Skeletal muscle satellite cell (primary cell): Measurements from ENCODE around the gene PDE5A. TPM values are rescaled to one million over a fixed set of nuclear protein-coding genes. Genes with fewer than 3 reads are reported as not detected.

ENCODE experiments used
- H3K27me3 ChIP-seq: 2 replicates; pipeline ENCODE4 v1.7.0; 2013; ENCODE audit warnings: low read length; ENCODE audit not compliant: control insufficient read depth, insufficient read depth
- H3K36me3 ChIP-seq: 2 replicates; pipeline ENCODE4 v1.7.0; 2013; ENCODE audit warnings: mild to moderate bottlenecking, control low read depth, low read length; ENCODE audit not compliant: insufficient read depth
- H3K4me1 ChIP-seq: 2 replicates; pipeline ENCODE4 v1.7.0; 2013; ENCODE audit warnings: low read length; ENCODE audit not compliant: control insufficient read depth, insufficient read depth
- H3K4me2 ChIP-seq: 2 replicates; pipeline ENCODE4 v1.7.0; 2013; ENCODE audit warnings: mild to moderate bottlenecking, low read length
- H3K4me3 ChIP-seq: 2 replicates; pipeline ENCODE4 v1.7.0; 2013; ENCODE audit warnings: low read length
- H3K9ac ChIP-seq: 2 replicates; pipeline ENCODE4 v1.7.0; 2013; ENCODE audit warnings: mild to moderate bottlenecking, low read depth, low read length, moderate library complexity
- H3K9me3 ChIP-seq: replicated peaks from 2 replicates; pipeline ENCODE4 v1.7.0; 2013; ENCODE audit warnings: mild to moderate bottlenecking, control low read depth, low read length
- total RNA-seq: library from RNA; depleted of rRNA; stranded (reverse); fragments of >200 nt; gene quantifications from 2 replicates; pipeline ENCODE4 v1.2.3, GENCODE V29; 2012; rRNA removed

PDE5A gene
- 2.4 and 4.3 TPM in 2 replicates for total RNA-seq

DNA sequence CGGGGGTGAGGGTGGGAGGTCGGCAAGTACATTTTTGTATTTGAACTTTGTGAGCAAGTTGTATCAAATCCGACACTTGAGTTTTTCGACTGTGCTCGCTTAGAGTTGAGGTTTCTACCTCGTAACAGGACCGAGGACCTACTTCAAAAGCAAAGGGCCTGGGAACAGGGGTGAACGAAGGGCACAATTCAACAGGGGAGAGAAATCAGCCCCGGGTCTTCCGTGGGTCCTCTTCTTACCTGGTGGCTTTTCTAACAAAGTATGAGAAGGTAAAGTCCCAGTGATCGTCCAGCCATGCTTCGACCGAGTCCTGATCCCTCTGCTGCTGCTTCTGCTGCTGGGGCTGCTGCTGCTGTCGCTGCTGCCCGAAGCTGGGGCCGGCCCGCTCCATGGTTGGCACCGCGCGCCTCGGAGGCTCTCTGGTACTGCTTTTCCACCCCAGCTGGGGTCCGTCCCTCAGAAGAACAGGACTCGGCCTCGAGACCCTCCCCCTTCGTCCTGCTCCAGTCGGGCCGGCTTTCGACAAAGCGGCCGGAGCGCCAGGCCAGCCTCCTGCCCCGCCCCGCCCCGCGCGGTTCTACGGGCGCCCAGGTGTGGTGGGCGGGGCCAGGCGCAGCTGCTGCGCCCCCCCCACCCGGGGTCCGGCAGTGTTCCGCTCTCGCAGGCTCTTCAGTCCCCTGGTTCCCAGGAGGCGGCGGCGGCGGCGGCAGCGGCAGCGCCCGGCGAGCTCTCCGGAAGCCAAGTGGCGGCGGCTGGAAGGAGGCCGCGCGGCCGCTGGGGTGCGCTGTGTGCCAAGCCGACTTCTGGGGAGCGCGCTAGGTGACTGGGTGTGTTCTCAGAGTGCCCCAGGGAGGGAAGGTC lies at the start of gene PDE5A:
TSS of gene PDE5A (minus strand) at position 524 of the 861 bp plus-strand sequence. CDS start at position 391, 133 bp downstream.
- Histone ChIP-seq H3K4me2 (peak within 1 kb of the TSS; percentile 99), H3K27me3 (no peaks in the 10 kb centered on the region), H3K9ac (peak within 1 kb of the TSS; percentile 78), H3K36me3 (no peaks in the 10 kb centered on the region), H3K4me3 (peak within 1 kb of the TSS; percentile 90), H3K9me3 (no peaks in the 10 kb centered on the region), H3K4me1 (peaks cover 12% of the 10 kb centered on the region)

DNA sequence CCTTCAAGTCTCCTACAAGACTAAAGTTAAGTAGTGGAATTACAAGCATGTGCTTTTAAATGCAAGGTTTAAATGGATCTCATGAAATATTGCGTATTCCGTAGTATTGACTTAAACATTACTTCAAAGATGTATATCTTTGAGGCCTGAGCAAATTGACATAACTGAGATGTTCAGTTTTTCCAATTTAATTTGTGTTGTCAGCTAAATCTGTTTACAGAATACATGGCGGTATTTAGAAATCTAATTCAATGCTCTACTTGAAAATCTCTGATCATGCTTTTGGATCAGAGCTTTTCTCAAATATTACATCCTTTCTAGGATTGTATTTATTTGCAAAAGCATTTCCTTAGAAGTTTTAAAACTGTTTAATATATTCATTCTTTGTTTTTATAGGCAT lies 47.5 kb upstream of the PDE5A start:
- no peak overlapping the region for H3K4me2 ChIP-seq
- no peaks in the 10 kb centered on the region for H3K36me3 ChIP-seq
- H3K4me3 ChIP-seq = no peak overlapping the region
- no peak overlapping the region for H3K9ac ChIP-seq
- H3K27me3 ChIP-seq = no peaks in the 10 kb centered on the region
- H3K9me3 ChIP-seq = no peaks in the 10 kb centered on the region
- peaks cover 10% of the 10 kb centered on the region for H3K4me1 ChIP-seq

GRCh38 chr4:119675391-119675790 lies 46.8 kb upstream of the PDE5A start:
- Histone ChIP-seq H3K9ac (no peak overlapping the region), H3K4me3 (no peak overlapping the region), H3K4me2 (no peak overlapping the region), H3K4me1 (peaks cover 10% of the 10 kb centered on the region), H3K27me3 (no peaks in the 10 kb centered on the region), H3K36me3 (no peaks in the 10 kb centered on the region), H3K9me3 (no peaks in the 10 kb centered on the region)

- Histone ChIP-seq H3K4me2 (no peak overlapping the region), H3K27me3 (no peaks in the 10 kb centered on the region), H3K4me3 (no peak overlapping the region)
These were observed 44.3 kb upstream of the PDE5A start for GRCh38 chr4:119672938-119673337.

DNA sequence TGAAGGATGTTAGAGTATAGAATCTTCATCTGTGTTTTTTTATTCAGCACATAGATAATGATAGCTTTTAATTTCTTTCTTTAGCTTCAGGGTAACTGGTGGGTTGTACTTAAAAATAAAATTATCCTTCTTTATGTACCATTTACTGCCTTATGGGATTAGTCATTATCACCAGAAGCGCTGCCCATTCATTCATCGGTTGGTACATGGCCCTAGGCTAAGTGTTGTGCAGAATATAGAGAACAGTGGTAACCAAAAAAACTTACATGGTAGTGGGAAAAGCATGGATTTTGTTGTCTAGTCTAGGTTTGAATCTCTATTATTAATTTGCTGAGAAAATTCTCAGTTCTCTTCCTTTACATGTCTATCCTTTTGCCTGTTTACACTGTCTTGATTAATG lies 43.5 kb upstream of the PDE5A start:
- Histone ChIP-seq H3K9me3 (no peaks in the 10 kb centered on the region), H3K4me2 (no peak overlapping the region), H3K4me1 (no peaks in the 10 kb centered on the region), H3K4me3 (no peak overlapping the region), H3K36me3 (no peaks in the 10 kb centered on the region), H3K9ac (no peak overlapping the region), H3K27me3 (no peaks in the 10 kb centered on the region)

More at GRCh38 chr4:119672938-119673337, 44.3 kb upstream of the PDE5A start:
- Histone ChIP-seq H3K36me3 (no peaks in the 10 kb centered on the region), H3K4me1 (no peaks in the 10 kb centered on the region), H3K9ac (no peak overlapping the region), H3K9me3 (no peaks in the 10 kb centered on the region)

DNA sequence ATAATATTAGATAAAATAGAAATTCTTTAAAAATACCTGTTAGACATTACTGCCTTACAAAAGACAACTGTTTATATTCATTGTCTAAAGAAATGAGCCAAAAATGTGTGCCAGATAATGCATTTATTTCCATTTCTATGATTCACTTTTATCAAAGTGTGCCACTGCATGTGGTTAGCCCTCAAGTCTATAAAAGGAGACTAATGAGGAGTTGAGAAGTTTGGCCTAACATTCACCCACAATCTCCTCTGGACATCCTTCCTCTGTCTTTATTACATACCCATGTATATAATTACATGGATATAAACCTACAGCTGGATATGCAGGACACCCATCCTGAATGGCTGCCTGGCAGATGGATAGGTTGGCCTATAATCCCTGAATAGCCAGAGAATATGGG lies 42.6 kb upstream of the PDE5A start:
- no peaks in the 10 kb centered on the region for H3K4me1 ChIP-seq
- no peaks in the 10 kb centered on the region for H3K36me3 ChIP-seq
- H3K4me3 ChIP-seq = no peak overlapping the region
- H3K9me3 ChIP-seq = no peaks in the 10 kb centered on the region
- no peak overlapping the region for H3K9ac ChIP-seq
- no peak overlapping the region for H3K4me2 ChIP-seq
- no peaks in the 10 kb centered on the region for H3K27me3 ChIP-seq

DNA sequence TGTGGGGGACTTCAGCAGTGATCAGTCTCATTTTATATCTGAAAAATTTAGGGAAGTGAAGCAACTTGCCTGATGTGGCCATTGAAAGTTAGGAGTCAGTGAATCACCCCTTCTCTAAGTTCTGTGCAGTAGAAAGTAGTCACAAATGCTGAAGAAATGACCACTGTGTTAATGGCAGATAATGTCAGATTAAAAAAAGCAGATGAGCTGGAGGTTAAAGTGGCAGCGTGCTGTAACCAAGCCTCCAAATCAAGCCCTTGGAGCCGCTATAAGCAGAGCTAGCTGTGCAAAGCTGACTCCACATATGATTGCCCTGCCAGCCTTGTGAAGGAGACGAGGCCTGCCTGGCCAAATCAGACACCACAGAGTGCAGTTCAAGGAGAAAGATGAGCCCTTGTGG lies 39.2 kb upstream of the PDE5A start:
- Histone ChIP-seq H3K36me3 (no peaks in the 10 kb centered on the region), H3K4me2 (no peak overlapping the region), H3K4me1 (no peaks in the 10 kb centered on the region), H3K4me3 (no peak overlapping the region), H3K9ac (no peak overlapping the region), H3K27me3 (no peaks in the 10 kb centered on the region), H3K9me3 (no peaks in the 10 kb centered on the region)

DNA sequence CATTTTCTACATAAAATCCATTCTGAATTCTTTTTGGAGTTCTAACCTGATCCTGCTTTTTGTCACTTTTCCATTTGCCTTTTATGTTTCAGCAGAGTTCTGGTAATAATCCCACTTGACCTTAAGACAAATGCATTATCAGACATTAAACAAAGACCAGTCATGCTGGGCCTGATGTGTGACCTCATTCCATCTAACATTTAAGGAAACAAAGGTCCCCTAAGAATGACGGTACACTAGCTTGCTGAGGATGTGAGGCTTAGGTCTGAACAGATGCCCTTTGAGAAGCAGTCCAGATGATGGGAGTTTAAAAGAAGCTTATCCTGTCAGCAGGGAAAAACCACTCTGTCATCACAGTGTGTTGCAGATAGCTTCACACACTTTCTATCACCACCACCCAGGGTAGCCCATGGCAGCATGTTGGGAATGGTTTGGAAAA lies 38.1 kb upstream of the PDE5A start:
- no peak overlapping the region for H3K4me3 ChIP-seq

GRCh38 chr4:119665752-119666151 lies 37.1 kb upstream of the PDE5A start:
- Histone ChIP-seq H3K4me3 (no peak overlapping the region), H3K4me1 (no peaks in the 10 kb centered on the region), H3K9me3 (no peaks in the 10 kb centered on the region), H3K9ac (no peak overlapping the region), H3K27me3 (no peaks in the 10 kb centered on the region), H3K36me3 (no peaks in the 10 kb centered on the region), H3K4me2 (no peak overlapping the region)

More for the DNA sequence above, 38.1 kb upstream of the PDE5A start:
- H3K4me1 ChIP-seq = no peaks in the 10 kb centered on the region
- no peaks in the 10 kb centered on the region for H3K36me3 ChIP-seq
- H3K9me3 ChIP-seq = no peaks in the 10 kb centered on the region
- H3K9ac ChIP-seq = no peak overlapping the region
- H3K27me3 ChIP-seq = no peaks in the 10 kb centered on the region
- H3K4me2 ChIP-seq = no peak overlapping the region

DNA sequence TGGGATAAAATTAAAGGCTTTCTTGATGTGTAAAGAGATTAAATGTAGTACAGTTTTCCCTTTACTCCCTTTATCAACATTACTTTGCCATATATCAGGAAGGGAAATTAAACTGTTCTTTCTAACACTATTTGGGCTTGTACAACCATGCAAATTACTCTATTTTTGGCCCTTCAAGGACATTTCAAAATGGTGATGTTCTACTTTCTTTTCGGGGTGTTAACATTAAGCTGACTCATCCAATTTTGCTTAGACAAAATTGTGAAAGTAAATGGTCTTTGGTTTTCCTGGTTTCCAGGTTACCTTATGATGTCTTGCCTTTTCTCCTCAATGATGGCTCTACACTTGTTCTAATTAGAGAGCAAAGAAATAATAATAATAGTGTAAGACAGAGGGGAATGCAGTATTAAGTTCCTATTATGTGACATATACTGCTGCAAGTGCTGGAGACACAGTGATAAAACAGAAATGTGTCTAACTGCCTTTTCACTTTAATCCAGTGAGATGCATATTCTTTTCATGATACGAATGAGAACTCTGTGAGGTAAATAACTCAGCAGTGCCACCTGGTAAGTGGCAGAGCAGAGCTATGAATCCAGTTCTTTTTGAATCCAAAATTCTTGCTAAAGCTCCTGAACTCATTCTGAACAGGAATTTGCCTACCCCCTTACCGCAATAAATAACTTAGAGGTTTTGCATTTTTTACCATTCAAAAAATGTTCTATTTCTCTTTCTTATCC lies 35.7 kb upstream of the PDE5A start:
- no peaks in the 10 kb centered on the region for H3K27me3 ChIP-seq
- H3K9me3 ChIP-seq = no peaks in the 10 kb centered on the region
- H3K4me1 ChIP-seq = peaks cover 3% of the 10 kb centered on the region
- H3K4me3 ChIP-seq = no peak overlapping the region
- H3K4me2 ChIP-seq = no peak overlapping the region
- no peaks in the 10 kb centered on the region for H3K36me3 ChIP-seq
- no peak overlapping the region for H3K9ac ChIP-seq

- no peak overlapping the region for H3K4me2 ChIP-seq
- H3K4me1 ChIP-seq = peaks cover 3% of the 10 kb centered on the region
- H3K9ac ChIP-seq = no peak overlapping the region
- no peaks in the 10 kb centered on the region for H3K36me3 ChIP-seq
- H3K4me3 ChIP-seq = no peak overlapping the region
- H3K27me3 ChIP-seq = no peaks in the 10 kb centered on the region
- no peaks in the 10 kb centered on the region for H3K9me3 ChIP-seq
These were observed 34.7 kb upstream of the PDE5A start for GRCh38 chr4:119663160-119663788.
